HepG2 (cell line): ENCODE results near the gene PUS7. TPM values are rescaled to one million over a fixed set of nuclear protein-coding genes. Genes with fewer than 3 reads are reported as not detected.

Experiments
- GTF2F1 ChIP-seq: fragments of 150-350 bp; IDR thresholded peaks from 2 replicates; pipeline ENCODE4 v1.6.1; 2014; ENCODE audit warnings: low read length
- HNRNPH1 ChIP-seq: fragments of 200-400 bp; formaldehyde crosslinking; optimal IDR thresholded peaks from 2 replicates; pipeline ENCODE3; 2017; ENCODE audit warnings: mild to moderate bottlenecking, low read depth, low read length
- MTF2 ChIP-seq: sonication (generic); formaldehyde crosslinking; IDR thresholded peaks from 2 replicates; pipeline ENCODE4 v1.5.0; 2020; ENCODE audit warnings: missing genetic modification reagents, borderline replicate concordance
- SETDB1 ChIP-seq: sonication (generic); formaldehyde crosslinking; IDR thresholded peaks from 2 replicates; pipeline ENCODE4 v1.5.1; 2020; ENCODE audit warnings: missing genetic modification reagents, mild to moderate bottlenecking, borderline replicate concordance
- SP2 ChIP-seq: sonication (generic); formaldehyde crosslinking; IDR thresholded peaks from 2 replicates; pipeline ENCODE4 v1.5.1; 2020; ENCODE audit warnings: mild to moderate bottlenecking, missing genetic modification reagents
- ZKSCAN5 ChIP-seq: sonication (generic); formaldehyde crosslinking; IDR thresholded peaks from 2 replicates; pipeline ENCODE4 v1.5.1; 2020; ENCODE audit warnings: mild to moderate bottlenecking, missing genetic modification reagents
- ZNF124 ChIP-seq: sonication (generic); formaldehyde crosslinking; IDR thresholded peaks from 2 replicates; pipeline ENCODE4 v1.4.0; 2020; ENCODE audit warnings: missing genetic modification reagents
- ZNF326 ChIP-seq: sonication (generic); formaldehyde crosslinking; IDR thresholded peaks from 2 replicates; pipeline ENCODE4 v1.4.0; 2020; ENCODE audit warnings: missing genetic modification reagents, borderline replicate concordance
- ZNF468 ChIP-seq: sonication (generic); formaldehyde crosslinking; IDR thresholded peaks from 2 replicates; pipeline ENCODE4 v1.8.0; 2022; ENCODE audit warnings: mild to moderate bottlenecking, moderate library complexity, missing genetic modification reagents
- ZNF782 ChIP-seq: sonication (generic); formaldehyde crosslinking; IDR thresholded peaks from 2 replicates; pipeline ENCODE4 v1.4.0; 2020; ENCODE audit warnings: missing genetic modification reagents, mild to moderate bottlenecking, borderline replicate concordance
- ZSCAN20 ChIP-seq: sonication (generic); formaldehyde crosslinking; IDR thresholded peaks from 2 replicates; pipeline ENCODE4 v1.4.0; 2020; ENCODE audit warnings: missing genetic modification reagents, mild to moderate bottlenecking, borderline replicate concordance
- polyA plus RNA-seq, 8 experiments: library from polyadenylated mRNA; depleted of rRNA in 3 of 8; stranded (reverse) in 7 of 8; unstranded in 1 of 8; fragments of >200 nt; fragmentation: Illumina TruSeq in 4 of 8; extraction: Trizol in 4 of 8; gene quantifications; 2 replicates each; pipeline versions ENCODE4 v1.2.1 to v1.2.3, GENCODE V29; 2011 to 2016; ENCODE audit warnings: low read depth in 4 of 8, missing spikeins in 1 of 8, mixed read lengths in 1 of 8; ENCODE audit not compliant: insufficient read depth in 1 of 8
- total RNA-seq, 5 experiments: library from RNA; depleted of rRNA; stranded (reverse); fragments of >200 nt; fragmentation: Illumina TruSeq; extraction: Trizol; gene quantifications; 2 replicates each; pipeline ENCODE4 v1.2.3, GENCODE V29; 2016; ENCODE audit warnings: low read depth in 1 of 5
- TF ChIP-seq, protein P1 (sequence below): sonication (generic); formaldehyde crosslinking; IDR thresholded peaks from 2 replicates; pipeline ENCODE4 v1.4.0; 2020; ENCODE audit warnings: mild to moderate bottlenecking, missing genetic modification reagents
- TF ChIP-seq, protein P2 (sequence below): sonication (generic); formaldehyde crosslinking; IDR thresholded peaks from 2 replicates; pipeline ENCODE4 v1.5.0; 2020; ENCODE audit warnings: missing genetic modification reagents
- TF ChIP-seq, protein P3 (sequence below): sonication (generic); formaldehyde crosslinking; IDR thresholded peaks from 2 replicates; pipeline ENCODE4 v1.5.0; 2020; ENCODE audit warnings: mild to moderate bottlenecking, low read depth, missing genetic modification reagents, borderline replicate concordance
- TF ChIP-seq, protein P4 (sequence below): sonication (generic); formaldehyde crosslinking; IDR thresholded peaks from 2 replicates; pipeline ENCODE4 v1.5.1; 2020; ENCODE audit warnings: mild to moderate bottlenecking, moderate library complexity, missing genetic modification reagents
- TF ChIP-seq, protein P5 (sequence below): sonication (generic); formaldehyde crosslinking; IDR thresholded peaks from 2 replicates; pipeline ENCODE4 v1.4.0; 2020; ENCODE audit warnings: missing genetic modification reagents

Gene PUS7
- total and polyA plus RNA-seq, 2 of the 13 experiments (the other 11 are each of a cell fraction or from before 2014, with no cell fraction given), result 14.4 to 41.2 TPM

DNA sequence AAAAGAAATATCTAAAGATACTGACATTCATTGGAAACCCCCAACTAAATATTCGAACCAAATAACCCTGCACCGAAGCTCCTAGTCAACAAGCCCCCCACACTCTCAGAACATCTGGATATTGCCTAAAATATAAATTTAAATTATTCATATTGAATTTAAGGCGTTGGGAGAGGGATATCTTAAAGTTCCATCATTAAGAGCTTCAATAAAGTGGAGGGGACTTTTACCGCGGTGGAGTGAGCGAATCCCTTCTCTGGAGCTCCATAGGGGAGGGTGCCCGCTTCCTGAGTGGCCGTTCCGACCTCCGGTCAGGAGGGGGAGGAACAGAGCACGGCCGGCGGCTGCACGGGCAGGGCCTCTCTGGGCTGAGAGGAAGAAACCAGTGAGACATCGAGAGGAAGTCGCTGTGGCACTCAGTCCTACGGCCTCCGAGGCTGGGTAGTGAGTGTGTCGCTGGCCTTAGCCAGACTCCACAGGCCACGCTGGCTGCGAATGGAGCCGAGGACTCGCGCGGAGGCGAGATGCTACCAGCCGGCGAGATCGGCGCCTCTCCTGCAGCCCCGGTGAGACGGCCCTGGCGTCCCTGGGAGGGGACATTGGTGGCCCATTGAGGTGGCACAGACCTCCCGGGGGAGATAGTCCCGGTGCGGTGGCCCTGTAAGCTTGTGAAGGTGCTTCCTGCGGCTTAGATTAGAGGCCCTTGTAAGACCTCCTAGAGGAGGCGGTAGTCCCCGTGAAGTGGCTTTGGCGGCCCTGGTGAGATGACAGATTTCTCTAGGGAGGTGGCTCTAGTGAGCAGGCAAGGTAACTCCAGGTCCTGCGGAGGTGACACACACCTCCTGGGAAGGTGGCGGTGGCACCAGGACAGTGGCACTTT lies 10.0 kb upstream of the PUS7 start, which contains the start of gene RINT1 (continued):
- TF ChIP-seq, protein P1, sequence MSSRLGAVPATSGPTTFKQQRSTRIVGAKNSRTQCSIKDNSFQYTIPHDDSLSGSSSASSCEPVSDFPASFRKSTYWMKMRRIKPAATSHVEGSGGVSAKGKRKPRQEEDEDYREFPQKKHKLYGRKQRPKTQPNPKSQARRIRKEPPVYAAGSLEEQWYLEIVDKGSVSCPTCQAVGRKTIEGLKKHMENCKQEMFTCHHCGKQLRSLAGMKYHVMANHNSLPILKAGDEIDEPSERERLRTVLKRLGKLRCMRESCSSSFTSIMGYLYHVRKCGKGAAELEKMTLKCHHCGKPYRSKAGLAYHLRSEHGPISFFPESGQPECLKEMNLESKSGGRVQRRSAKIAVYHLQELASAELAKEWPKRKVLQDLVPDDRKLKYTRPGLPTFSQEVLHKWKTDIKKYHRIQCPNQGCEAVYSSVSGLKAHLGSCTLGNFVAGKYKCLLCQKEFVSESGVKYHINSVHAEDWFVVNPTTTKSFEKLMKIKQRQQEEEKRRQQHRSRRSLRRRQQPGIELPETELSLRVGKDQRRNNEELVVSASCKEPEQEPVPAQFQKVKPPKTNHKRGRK (CRISPR knock-in tag), result no peak
- TF ChIP-seq, protein P2, sequence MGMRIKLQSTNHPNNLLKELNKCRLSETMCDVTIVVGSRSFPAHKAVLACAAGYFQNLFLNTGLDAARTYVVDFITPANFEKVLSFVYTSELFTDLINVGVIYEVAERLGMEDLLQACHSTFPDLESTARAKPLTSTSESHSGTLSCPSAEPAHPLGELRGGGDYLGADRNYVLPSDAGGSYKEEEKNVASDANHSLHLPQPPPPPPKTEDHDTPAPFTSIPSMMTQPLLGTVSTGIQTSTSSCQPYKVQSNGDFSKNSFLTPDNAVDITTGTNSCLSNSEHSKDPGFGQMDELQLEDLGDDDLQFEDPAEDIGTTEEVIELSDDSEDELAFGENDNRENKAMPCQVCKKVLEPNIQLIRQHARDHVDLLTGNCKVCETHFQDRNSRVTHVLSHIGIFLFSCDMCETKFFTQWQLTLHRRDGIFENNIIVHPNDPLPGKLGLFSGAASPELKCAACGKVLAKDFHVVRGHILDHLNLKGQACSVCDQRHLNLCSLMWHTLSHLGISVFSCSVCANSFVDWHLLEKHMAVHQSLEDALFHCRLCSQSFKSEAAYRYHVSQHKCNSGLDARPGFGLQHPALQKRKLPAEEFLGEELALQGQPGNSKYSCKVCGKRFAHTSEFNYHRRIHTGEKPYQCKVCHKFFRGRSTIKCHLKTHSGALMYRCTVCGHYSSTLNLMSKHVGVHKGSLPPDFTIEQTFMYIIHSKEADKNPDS (CRISPR knock-in tag), result peak; percentile 49; the same call in 1 of the 2 replicates
- 0 out of 2 replicates have a peak, but pooled peaks have one; percentile 17 for TF ChIP-seq SP2 (CRISPR knock-in tag)
- 0 out of 2 replicates have a peak, but pooled peaks have one; percentile 58 for TF ChIP-seq ZNF782
- TF ChIP-seq ZSCAN20 (CRISPR knock-in tag), result no peak
- TF ChIP-seq ZNF468 (CRISPR knock-in tag), result no peak
- peak; percentile 97 for TF ChIP-seq ZNF124 (CRISPR knock-in tag)
- TF ChIP-seq, protein P3, sequence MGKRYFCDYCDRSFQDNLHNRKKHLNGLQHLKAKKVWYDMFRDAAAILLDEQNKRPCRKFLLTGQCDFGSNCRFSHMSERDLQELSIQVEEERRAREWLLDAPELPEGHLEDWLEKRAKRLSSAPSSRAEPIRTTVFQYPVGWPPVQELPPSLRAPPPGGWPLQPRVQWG, result no peak
- peak; percentile 69; the same call in 1 of the 2 replicates for TF ChIP-seq MTF2 (CRISPR knock-in tag)
- TF ChIP-seq, protein P4, sequence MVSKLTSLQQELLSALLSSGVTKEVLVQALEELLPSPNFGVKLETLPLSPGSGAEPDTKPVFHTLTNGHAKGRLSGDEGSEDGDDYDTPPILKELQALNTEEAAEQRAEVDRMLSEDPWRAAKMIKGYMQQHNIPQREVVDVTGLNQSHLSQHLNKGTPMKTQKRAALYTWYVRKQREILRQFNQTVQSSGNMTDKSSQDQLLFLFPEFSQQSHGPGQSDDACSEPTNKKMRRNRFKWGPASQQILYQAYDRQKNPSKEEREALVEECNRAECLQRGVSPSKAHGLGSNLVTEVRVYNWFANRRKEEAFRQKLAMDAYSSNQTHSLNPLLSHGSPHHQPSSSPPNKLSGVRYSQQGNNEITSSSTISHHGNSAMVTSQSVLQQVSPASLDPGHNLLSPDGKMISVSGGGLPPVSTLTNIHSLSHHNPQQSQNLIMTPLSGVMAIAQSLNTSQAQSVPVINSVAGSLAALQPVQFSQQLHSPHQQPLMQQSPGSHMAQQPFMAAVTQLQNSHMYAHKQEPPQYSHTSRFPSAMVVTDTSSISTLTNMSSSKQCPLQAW (CRISPR knock-in tag), result peak; percentile 68
- TF ChIP-seq, protein P5, sequence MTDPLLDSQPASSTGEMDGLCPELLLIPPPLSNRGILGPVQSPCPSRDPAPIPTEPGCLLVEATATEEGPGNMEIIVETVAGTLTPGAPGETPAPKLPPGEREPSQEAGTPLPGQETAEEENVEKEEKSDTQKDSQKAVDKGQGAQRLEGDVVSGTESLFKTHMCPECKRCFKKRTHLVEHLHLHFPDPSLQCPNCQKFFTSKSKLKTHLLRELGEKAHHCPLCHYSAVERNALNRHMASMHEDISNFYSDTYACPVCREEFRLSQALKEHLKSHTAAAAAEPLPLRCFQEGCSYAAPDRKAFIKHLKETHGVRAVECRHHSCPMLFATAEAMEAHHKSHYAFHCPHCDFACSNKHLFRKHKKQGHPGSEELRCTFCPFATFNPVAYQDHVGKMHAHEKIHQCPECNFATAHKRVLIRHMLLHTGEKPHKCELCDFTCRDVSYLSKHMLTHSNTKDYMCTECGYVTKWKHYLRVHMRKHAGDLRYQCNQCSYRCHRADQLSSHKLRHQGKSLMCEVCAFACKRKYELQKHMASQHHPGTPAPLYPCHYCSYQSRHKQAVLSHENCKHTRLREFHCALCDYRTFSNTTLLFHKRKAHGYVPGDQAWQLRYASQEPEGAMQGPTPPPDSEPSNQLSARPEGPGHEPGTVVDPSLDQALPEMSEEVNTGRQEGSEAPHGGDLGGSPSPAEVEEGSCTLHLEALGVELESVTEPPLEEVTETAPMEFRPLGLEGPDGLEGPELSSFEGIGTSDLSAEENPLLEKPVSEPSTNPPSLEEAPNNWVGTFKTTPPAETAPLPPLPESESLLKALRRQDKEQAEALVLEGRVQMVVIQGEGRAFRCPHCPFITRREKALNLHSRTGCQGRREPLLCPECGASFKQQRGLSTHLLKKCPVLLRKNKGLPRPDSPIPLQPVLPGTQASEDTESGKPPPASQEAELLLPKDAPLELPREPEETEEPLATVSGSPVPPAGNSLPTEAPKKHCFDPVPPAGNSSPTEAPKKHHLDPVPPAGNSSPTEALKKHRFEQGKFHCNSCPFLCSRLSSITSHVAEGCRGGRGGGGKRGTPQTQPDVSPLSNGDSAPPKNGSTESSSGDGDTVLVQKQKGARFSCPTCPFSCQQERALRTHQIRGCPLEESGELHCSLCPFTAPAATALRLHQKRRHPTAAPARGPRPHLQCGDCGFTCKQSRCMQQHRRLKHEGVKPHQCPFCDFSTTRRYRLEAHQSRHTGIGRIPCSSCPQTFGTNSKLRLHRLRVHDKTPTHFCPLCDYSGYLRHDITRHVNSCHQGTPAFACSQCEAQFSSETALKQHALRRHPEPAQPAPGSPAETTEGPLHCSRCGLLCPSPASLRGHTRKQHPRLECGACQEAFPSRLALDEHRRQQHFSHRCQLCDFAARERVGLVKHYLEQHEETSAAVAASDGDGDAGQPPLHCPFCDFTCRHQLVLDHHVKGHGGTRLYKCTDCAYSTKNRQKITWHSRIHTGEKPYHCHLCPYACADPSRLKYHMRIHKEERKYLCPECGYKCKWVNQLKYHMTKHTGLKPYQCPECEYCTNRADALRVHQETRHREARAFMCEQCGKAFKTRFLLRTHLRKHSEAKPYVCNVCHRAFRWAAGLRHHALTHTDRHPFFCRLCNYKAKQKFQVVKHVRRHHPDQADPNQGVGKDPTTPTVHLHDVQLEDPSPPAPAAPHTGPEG (CRISPR knock-in tag), result peak; percentile 74; the same call in 1 of the 2 replicates
- no peak for TF ChIP-seq HNRNPH1
- no peak for TF ChIP-seq ZNF326 (CRISPR knock-in tag)
- no peak for TF ChIP-seq SETDB1 (CRISPR knock-in tag)
- TF ChIP-seq ZKSCAN5, result peak; percentile 90
- no peak for TF ChIP-seq GTF2F1
